ENCODE measurements around the gene VIPR1. TPM values are rescaled to one million over a fixed set of nuclear protein-coding genes. Genes with fewer than 3 reads are reported as not detected.
A peak's percentile ranks its signal among the peaks of the same experiment; 100 is the strongest.

VIPR1 gene
- total and polyA plus RNA-seq, 2 experiments from 2014 or later: not detected

GRCh38 chr3:42582474-42583070 is 80.1 kb downstream of the VIPR1 start:
- Histone ChIP-seq H3K4me3 (peak overlapping the region; percentile 77), H4K20me1 (ENCODE audit: insufficient read depth) (no peaks in the 10 kb centered on the region), H3K9me2 (ENCODE audit: insufficient read depth) (no peaks in the 10 kb centered on the region), H3K79me2 (ENCODE audit: insufficient read depth) (peaks cover 40% of the 10 kb centered on the region), H3K9ac (peak overlapping the region; percentile 91), H3K27me3 (replicated peaks; ENCODE audit: insufficient read depth) (no peaks in the 10 kb centered on the region), H3K4me1 (ENCODE audit: insufficient read depth) (peaks cover 9% of the 10 kb centered on the region), H3K36me3 (ENCODE audit: low read depth) (no peaks in the 10 kb centered on the region; the same call in 1 of the 2 replicates), H3F3A (ENCODE audit: insufficient read depth) (0 out of 2 replicates have a peak, but pooled peaks cover 6% of the 10 kb centered on the region), H2AFZ (peak overlapping the region; percentile 78), H3K4me2 (ENCODE audit: unreplicated experiment) (peak overlapping the region; percentile 83), H3K27ac (peak overlapping the region; percentile 68), H3K9me3 (ENCODE audit: low read depth) (no peaks in the 10 kb centered on the region)
- in situ Hi-C loops (cut with MboI): no loop called here
- 0% methylated on average over 3 of the region's 3 CpGs for WGBS, 2 experiments (ENCODE audit: low coverage in 1 of 2, low lambda C conversion rate in 2 of 2, missing lambda C conversion rate in 2 of 2)
- DNase-seq: no peak
- TF ChIP-seq EZH2phosphoT487 (IDR thresholded peaks at IDR 0.05; ENCODE audit: insufficient read depth, low read depth) (no peak), EZH2 (IDR thresholded peaks at IDR 0.05; ENCODE audit: insufficient read depth, poor library complexity, severe bottlenecking) (no peak)

Small RNA genes lying within 50 kb of the gene (small RNA-seq; reads per million reads assigned to genes)
- not detected for gene AC092047.1 (ENCODE audit: low read depth, low replicate concordance)

Other genes with a start within 250 kb of the VIPR1 start
- gene CCK, start 236.5 kb upstream of the VIPR1 start, total RNA-seq (2014; rRNA removed; shearing (Covaris generic)): 0.97 TPM in 1 of 2 replicates, not detected in the other
- gene CCK, start 236.5 kb upstream of the VIPR1 start, polyA plus RNA-seq (2016; fragmentation: Nextera tagmentation; extraction: Ambion mirVana): 0.93 TPM in 1 of 2 replicates, not detected in the other
- not detected in 2 replicates for gene LYZL4, start 92.0 kb upstream of the VIPR1 start, total RNA-seq (2014; rRNA removed; shearing (Covaris generic))
- gene LYZL4, start 92.0 kb upstream of the VIPR1 start, polyA plus RNA-seq (2016; fragmentation: Nextera tagmentation; extraction: Ambion mirVana): not detected in 2 replicates
- gene SEC22C, start 79.3 kb downstream of the VIPR1 start, total RNA-seq (2014; rRNA removed; shearing (Covaris generic)): 67.3 and 80.1 TPM in 2 replicates
- 55.9 and 56.9 TPM in 2 replicates for gene SEC22C, start 79.3 kb downstream of the VIPR1 start, polyA plus RNA-seq (2016; fragmentation: Nextera tagmentation; extraction: Ambion mirVana)
- gene SS18L2, start 88.2 kb downstream of the VIPR1 start, total RNA-seq (2014; rRNA removed; shearing (Covaris generic)): 11.1 and 23.5 TPM in 2 replicates
- 46.9 and 49.1 TPM in 2 replicates for gene SS18L2, start 88.2 kb downstream of the VIPR1 start, polyA plus RNA-seq (2016; fragmentation: Nextera tagmentation; extraction: Ambion mirVana)
- gene NKTR, start 98.0 kb downstream of the VIPR1 start, total RNA-seq (2014; rRNA removed; shearing (Covaris generic)): 26.0 and 41.9 TPM in 2 replicates
- 25.8 and 32.6 TPM in 2 replicates for gene NKTR, start 98.0 kb downstream of the VIPR1 start, polyA plus RNA-seq (2016; fragmentation: Nextera tagmentation; extraction: Ambion mirVana)
- 65.4 and 72.8 TPM in 2 replicates for gene ZBTB47, start 151.1 kb downstream of the VIPR1 start, total RNA-seq (2014; rRNA removed; shearing (Covaris generic))
- gene ZBTB47, start 151.1 kb downstream of the VIPR1 start, polyA plus RNA-seq (2016; fragmentation: Nextera tagmentation; extraction: Ambion mirVana): 5.2 TPM in 2 replicates
- gene KLHL40, start 182.9 kb downstream of the VIPR1 start, total RNA-seq (2014; rRNA removed; shearing (Covaris generic)): not detected in 2 replicates
- gene KLHL40, start 182.9 kb downstream of the VIPR1 start, polyA plus RNA-seq (2016; fragmentation: Nextera tagmentation; extraction: Ambion mirVana): not detected in 2 replicates
- not detected in 2 replicates for gene HHATL, start 200.2 kb downstream of the VIPR1 start, total RNA-seq (2014; rRNA removed; shearing (Covaris generic))
- gene HHATL, start 200.2 kb downstream of the VIPR1 start, polyA plus RNA-seq (2016; fragmentation: Nextera tagmentation; extraction: Ambion mirVana): not detected in 2 replicates

Data from GM23248 (cell line).